Osteocyte (in vitro differentiated cells): ENCODE data around the gene STAG3. TPM values are rescaled to one million over a fixed set of nuclear protein-coding genes. Genes with fewer than 3 reads are reported as not detected.
A peak's percentile ranks its signal among the peaks of the same experiment; 100 is the strongest.

ENCODE experiments used
- DNase-seq: peaks from one replicate; pipeline ENCODE4 v3.0.0; 2021; ENCODE audit warnings: mixed read lengths; ENCODE audit not compliant: unreplicated experiment; ENCODE audit errors: extremely low spot score
- H3K27ac Mint-ChIP-seq: one replicate; pipeline ENCODE4 v1.8.0; 2021; ENCODE audit warnings: mild to moderate bottlenecking, mixed read lengths; ENCODE audit not compliant: unreplicated experiment
- H3K27me3 Mint-ChIP-seq: one replicate; pipeline ENCODE4 v1.8.0; 2021; ENCODE audit warnings: mixed read lengths; ENCODE audit not compliant: unreplicated experiment
- H3K36me3 Mint-ChIP-seq: one replicate; pipeline ENCODE4 v1.8.0; 2021; ENCODE audit warnings: mixed read lengths; ENCODE audit not compliant: unreplicated experiment
- H3K4me1 Mint-ChIP-seq: one replicate; pipeline ENCODE4 v1.8.0; 2021; ENCODE audit warnings: mixed read lengths; ENCODE audit not compliant: unreplicated experiment
- H3K4me3 Mint-ChIP-seq: one replicate; pipeline ENCODE4 v1.8.0; 2021; ENCODE audit warnings: mild to moderate bottlenecking, moderate library complexity, mixed read lengths; ENCODE audit not compliant: unreplicated experiment
- H3K9me3 Mint-ChIP-seq: one replicate; pipeline ENCODE4 v1.8.0; 2021; ENCODE audit warnings: mixed read lengths; ENCODE audit not compliant: unreplicated experiment
- total RNA-seq: library from RNA; stranded (reverse); gene quantifications from 2 replicates; pipeline ENCODE4 v1.2.1, GENCODE V29; 2021
- TF ChIP-seq, protein P1 (sequence below): fragments of 200-600 bp; sonication (generic); IDR thresholded peaks from 2 replicates; pipeline ENCODE4 v1.5.0; 2021; ENCODE audit warnings: antibody characterized with exemption, mild to moderate bottlenecking, moderate library complexity

STAG3 gene
- total RNA-seq, 1 donor from 2014 or later: 1.5 TPM

DNA sequence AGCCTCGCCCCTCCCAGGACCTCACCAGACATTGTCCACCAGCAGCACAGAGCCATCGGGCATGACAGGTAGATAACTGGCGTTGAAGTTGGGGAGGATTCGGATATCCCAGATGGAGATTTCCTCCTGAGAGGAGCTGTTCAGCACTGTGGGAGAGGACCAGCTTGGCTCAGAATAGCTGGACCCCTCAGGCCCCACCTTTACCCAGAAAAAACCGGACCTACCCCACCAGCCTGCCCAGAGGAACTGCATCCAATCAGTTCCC, 20.7 kb upstream of the STAG3 start:
- Mint-ChIP-seq H3K4me3 (peak overlapping the region; percentile 69), H3K27me3 (no peaks in the 10 kb centered on the region), H3K9me3 (no peaks in the 10 kb centered on the region), H3K4me1 (peaks cover 23% of the 10 kb centered on the region), H3K27ac (peak overlapping the region; percentile 28), H3K36me3 (peaks cover 9% of the 10 kb centered on the region)
- TF ChIP-seq, protein P1, sequence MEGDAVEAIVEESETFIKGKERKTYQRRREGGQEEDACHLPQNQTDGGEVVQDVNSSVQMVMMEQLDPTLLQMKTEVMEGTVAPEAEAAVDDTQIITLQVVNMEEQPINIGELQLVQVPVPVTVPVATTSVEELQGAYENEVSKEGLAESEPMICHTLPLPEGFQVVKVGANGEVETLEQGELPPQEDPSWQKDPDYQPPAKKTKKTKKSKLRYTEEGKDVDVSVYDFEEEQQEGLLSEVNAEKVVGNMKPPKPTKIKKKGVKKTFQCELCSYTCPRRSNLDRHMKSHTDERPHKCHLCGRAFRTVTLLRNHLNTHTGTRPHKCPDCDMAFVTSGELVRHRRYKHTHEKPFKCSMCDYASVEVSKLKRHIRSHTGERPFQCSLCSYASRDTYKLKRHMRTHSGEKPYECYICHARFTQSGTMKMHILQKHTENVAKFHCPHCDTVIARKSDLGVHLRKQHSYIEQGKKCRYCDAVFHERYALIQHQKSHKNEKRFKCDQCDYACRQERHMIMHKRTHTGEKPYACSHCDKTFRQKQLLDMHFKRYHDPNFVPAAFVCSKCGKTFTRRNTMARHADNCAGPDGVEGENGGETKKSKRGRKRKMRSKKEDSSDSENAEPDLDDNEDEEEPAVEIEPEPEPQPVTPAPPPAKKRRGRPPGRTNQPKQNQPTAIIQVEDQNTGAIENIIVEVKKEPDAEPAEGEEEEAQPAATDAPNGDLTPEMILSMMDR: no peak
- no peak for DNase-seq

- no peak for DNase-seq
- H3K9me3 Mint-ChIP-seq: no peaks in the 10 kb centered on the region
- H3K27ac Mint-ChIP-seq: peak overlapping the region; percentile 28
- TF ChIP-seq, protein P1: peak; percentile 17
- no peaks in the 10 kb centered on the region for H3K27me3 Mint-ChIP-seq
- peak overlapping the region; percentile 69 for H3K4me3 Mint-ChIP-seq
- H3K4me1 Mint-ChIP-seq: peaks cover 23% of the 10 kb centered on the region
- H3K36me3 Mint-ChIP-seq: peaks cover 5% of the 10 kb centered on the region
Observed at GRCh38 chr7:100157334-100158228, 20.1 kb upstream of the STAG3 start.

GRCh38 chr7:100158229-100159098, 19.3 kb upstream of the STAG3 start, which contains the start of gene TRAPPC14:
TSS of gene TRAPPC14 (minus strand) at chr7:100158723. CDS start at chr7:100158499, 224 bp downstream.
- TF ChIP-seq, protein P1: no peak
- DNase-seq: peak; percentile 96

DNA sequence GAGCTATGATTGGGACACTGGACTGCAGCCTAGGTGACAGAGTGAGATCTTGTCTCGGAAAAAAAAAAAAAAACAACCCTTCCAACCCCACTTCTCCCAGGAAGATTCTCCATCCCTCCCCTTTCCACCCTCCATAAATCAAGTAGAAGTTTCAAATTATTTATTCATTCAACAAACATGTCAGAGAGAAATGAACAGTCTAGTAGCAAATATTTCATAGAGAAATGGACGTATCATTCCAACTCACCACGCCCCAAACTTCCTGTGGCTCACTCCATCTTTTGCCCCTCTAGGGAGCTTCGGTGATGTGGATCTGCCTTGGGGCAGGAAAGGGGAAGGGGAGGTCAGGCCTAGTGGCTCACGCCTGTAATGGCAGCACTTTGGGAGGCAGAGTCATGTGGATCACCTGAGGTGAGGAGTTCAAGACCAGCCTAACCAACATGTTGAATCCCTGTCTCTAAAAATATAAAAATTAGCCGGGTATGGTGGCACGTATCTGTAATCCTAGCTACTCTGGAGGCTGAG, 18.6 kb upstream of the STAG3 start:
- H3K4me3 Mint-ChIP-seq: peak overlapping the region; percentile 81
- no peak for DNase-seq
- H3K9me3 Mint-ChIP-seq: no peaks in the 10 kb centered on the region
- H3K27ac Mint-ChIP-seq: peak overlapping the region; percentile 75
- H3K27me3 Mint-ChIP-seq: no peaks in the 10 kb centered on the region
- TF ChIP-seq, protein P1: no peak
- H3K4me1 Mint-ChIP-seq: peaks cover 27% of the 10 kb centered on the region
- peaks cover 4% of the 10 kb centered on the region for H3K36me3 Mint-ChIP-seq

More at GRCh38 chr7:100158229-100159098, 19.3 kb upstream of the STAG3 start, which contains the start of gene TRAPPC14:
- Mint-ChIP-seq H3K36me3 (peaks cover 4% of the 10 kb centered on the region), H3K9me3 (no peaks in the 10 kb centered on the region), H3K27me3 (no peaks in the 10 kb centered on the region), H3K4me3 (peak within 1 kb of the TSS; percentile 81), H3K4me1 (peaks cover 27% of the 10 kb centered on the region), H3K27ac (peak within 1 kb of the TSS; percentile 75)
